HG03469 (cell line): ENCODE measurements around the gene BPHL.
"Not testable (repeated sequence)": the region's sequence is repeated elsewhere in the genome, so short reads cannot be mapped to it uniquely, and the experiment has no call there.

Experiments
- ATAC-seq: cut with Tn5 transposase; IDR thresholded peaks from one replicate; pipeline ENCODE4 v1.9.1; 2021; ENCODE audit warnings: mild to moderate bottlenecking, moderate library complexity, moderate number of reproducible peaks; ENCODE audit not compliant: unreplicated experiment

BPHL gene

GRCh38 chr6:3120765-3121089, 2.2 kb downstream of the BPHL start:
- no peak for ATAC-seq

- no peak for ATAC-seq
Measured at GRCh38 chr6:3122823-3123182, 4.3 kb downstream of the BPHL start.

GRCh38 chr6:3124667-3125066, 6.2 kb downstream of the BPHL start:
- ATAC-seq, result no peak

- ATAC-seq, result no peak
Measured at GRCh38 chr6:3125815-3126214, 7.3 kb downstream of the BPHL start.

- ATAC-seq, result no peak
Measured at GRCh38 chr6:3128356-3129108, 10.0 kb downstream of the BPHL start.

- no peak for ATAC-seq
Measured at GRCh38 chr6:3131695-3132094, 13.2 kb downstream of the BPHL start.

GRCh38 chr6:3133515-3133914, 15.0 kb downstream of the BPHL start:
- ATAC-seq, result no peak

GRCh38 chr6:3135668-3136291, 17.3 kb downstream of the BPHL start:
- no peak for ATAC-seq

GRCh38 chr6:3136292-3137011, 17.9 kb downstream of the BPHL start:
- ATAC-seq, result no peak

GRCh38 chr6:3137057-3137777, 18.7 kb downstream of the BPHL start:
- ATAC-seq, result no peak

- not testable (repeated sequence) for ATAC-seq
Measured at GRCh38 chr6:3137873-3138272, 19.4 kb downstream of the BPHL start.

- ATAC-seq, result no peak
Measured at GRCh38 chr6:3138341-3138740, 19.8 kb downstream of the BPHL start.

GRCh38 chr6:3139090-3139903, 20.8 kb downstream of the BPHL start:
- no peak for ATAC-seq

GRCh38 chr6:3140201-3140600, 21.7 kb downstream of the BPHL start:
- no peak for ATAC-seq

GRCh38 chr6:3142536-3142935, 24.0 kb downstream of the BPHL start:
- ATAC-seq, result no peak

GRCh38 chr6:3143158-3143557, 24.6 kb downstream of the BPHL start:
- no peak for ATAC-seq

- no peak for ATAC-seq
Measured at GRCh38 chr6:3144571-3144970, 26.1 kb downstream of the BPHL start.

- ATAC-seq, result no peak
Measured at GRCh38 chr6:3147914-3148757, 29.6 kb downstream of the BPHL start.

- no peak for ATAC-seq
Measured at GRCh38 chr6:3151691-3152090, 33.2 kb downstream of the BPHL start.

- ATAC-seq, result no peak
Measured at GRCh38 chr6:3152689-3153088, 34.2 kb downstream of the BPHL start.
